Amniotic stem cell (primary cell): ENCODE measurements around the gene CCDC50.

Experiments
- DNase-seq: peaks from one replicate; lab custom pipeline; 2025; lab: John Stamatoyannopoulos, UW

The CCDC50 gene

DNA sequence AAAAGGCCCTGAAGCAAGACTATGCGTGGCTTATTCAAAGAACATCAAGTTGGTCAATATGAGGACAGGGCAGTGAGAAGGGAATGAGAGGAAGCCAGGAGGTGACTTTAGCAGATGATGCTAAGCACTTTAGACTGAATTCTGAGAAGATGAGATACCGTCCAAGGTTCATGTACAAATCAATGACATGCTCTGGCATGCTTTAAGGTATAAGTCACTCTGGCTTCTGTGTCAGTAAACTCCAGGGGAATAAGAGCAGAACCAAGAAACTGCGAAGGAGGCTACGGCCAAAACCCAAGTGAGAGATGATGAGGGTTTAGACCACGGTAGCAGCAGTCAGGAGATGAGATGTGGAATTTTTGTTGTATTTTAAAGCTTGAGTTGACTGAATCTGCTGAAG is 8.9 kb upstream of the CCDC50 start:
- no peak for DNase-seq

DNA sequence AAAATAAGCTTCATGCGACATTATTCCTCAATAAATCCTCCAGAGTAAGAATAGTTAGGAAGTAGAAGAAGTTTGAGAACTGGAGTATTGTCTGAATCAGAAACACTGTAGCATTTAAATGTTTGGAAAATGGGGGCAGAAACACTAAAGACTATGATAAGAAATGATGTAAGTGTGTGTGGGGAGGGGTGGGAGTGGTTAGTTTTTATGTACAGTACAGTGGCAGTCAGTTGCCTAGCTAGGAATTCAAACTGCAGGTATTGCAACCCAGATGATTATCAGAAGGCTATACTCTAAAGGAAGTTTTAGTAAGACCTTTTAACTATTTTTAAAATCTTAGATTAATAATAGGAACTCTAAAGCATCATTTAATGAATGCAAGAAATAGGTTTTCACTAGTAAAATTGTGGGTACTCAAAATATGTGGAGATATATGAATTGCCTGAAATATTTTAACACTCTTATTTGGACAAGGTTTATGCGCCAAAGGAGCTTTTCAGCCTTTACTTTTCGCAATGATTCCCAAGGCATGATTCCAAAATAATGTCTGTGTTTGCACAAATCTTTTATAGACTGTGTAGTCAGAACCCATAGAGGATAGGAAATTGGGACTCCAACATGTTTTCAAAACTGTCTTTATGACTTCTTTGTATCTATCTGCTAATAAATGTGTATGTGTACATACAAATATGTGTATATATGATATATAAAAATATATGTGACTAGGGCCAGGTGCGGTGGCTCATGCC is 8.0 kb upstream of the CCDC50 start:
- no peak for DNase-seq

DNA sequence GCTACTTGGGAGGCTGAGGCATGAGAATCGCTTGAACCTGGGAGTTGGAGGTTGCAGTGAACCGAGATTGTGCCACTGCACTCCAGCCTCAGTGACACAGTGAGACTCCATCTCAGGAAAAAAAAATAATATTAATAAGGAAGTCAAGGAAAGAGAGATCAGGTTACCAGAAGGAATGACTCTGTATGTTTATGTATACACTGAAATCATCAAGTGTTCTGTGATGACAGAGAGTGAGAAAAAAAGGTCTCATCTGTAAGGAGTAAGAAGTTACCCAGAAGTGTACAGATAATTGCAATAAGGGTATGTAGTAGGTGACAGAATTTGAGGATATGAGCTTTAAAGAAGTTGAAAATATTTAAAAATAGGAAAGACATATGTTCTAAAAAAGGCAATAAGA is 4.3 kb upstream of the CCDC50 start:
- no peak for DNase-seq

DNA sequence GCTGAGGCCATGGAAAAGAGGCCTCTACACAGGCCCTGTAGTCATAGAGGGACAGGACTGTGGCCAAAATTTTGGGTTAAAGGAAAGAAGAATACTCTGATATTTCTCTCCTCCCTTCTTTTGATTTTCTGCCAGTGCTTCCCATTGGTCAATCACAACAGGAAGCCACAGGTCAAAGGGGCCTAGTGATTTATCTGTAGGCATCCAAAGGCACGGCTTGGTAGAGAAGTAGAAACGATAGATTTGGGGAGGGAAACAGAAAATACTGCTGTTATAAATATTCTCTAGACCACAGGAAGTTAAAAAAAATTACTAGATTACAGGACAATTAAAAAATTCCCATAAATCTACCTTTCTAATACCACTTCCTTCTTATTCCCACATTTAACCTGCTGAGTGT is 1.7 kb upstream of the CCDC50 start:
- DNase-seq: no peak

DNA sequence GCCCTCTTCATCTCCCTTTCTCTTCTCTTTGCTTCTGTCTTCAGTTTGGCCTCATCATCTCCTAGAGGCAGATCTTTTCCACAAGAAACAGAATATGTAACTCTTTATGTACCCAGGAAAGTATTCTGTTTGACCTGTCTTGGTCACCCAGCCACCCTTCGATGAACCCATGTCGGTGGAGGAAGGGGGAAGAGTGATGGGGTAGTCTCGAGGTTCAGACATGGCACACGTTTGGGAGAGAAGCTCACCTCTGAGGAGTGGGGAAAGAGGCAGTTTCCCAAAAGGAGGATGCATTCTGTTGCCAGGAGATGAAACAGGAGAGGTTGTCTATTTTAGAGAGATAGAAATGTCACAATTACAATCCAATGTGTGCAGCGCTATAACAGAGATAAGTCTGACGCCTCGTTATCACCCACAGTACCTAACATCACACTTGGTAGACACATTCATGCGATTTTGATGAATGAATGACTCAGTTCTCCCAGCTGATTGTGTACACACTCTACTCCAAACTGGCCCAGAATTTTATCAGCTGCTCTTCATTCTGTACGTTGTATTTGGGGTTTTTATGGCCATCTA is 722 bp upstream of the CCDC50 start:
- no peak for DNase-seq

DNA sequence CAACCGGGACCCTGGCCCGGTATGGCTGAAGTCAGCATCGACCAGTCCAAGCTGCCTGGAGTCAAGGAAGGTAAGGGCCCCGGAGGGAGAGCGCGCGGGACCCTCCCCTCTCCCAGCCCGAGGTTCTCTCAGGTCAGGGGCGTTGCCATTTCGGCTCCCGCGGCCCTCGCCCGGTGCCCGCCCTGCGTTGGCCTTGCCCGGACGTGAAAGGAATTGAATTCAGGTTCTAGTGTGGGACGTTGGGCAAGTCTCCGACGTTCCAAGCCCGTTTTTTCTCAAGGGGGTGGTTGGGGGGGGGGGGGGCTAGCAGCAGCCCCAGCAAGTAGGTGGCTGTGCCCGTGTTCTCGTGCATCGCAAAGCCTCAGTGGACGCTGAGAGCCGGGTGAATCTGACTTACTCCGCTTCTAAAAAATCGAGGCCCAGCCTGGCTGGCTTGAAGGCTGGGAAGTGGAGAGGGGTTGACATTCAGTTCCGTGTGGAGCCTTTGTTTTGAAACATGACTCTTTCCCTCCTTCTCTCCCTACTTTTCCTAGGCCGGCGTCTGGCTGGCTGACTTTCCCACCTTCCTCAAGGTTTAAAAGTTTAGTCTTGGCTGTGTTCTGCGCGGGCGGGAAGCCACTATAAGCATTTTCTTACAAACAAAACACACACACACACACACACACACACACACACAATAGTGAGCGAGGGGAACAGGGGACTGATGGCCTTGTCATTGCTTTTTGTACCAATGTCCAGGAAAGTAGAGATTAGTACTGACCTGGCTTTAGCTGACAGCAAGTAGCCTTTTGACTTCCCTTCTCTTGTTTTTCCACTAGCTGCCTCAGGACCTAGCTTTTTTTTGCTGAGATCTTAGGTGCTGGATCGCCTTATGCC is 698 bp downstream of the CCDC50 start, which contains the start of gene UTS2B:
UTS2B (minus strand) TSS at position 873 of the 876 bp plus-strand sequence. CDS start 48,337 bp downstream, outside the sequence.
- DNase-seq: no peak

DNA sequence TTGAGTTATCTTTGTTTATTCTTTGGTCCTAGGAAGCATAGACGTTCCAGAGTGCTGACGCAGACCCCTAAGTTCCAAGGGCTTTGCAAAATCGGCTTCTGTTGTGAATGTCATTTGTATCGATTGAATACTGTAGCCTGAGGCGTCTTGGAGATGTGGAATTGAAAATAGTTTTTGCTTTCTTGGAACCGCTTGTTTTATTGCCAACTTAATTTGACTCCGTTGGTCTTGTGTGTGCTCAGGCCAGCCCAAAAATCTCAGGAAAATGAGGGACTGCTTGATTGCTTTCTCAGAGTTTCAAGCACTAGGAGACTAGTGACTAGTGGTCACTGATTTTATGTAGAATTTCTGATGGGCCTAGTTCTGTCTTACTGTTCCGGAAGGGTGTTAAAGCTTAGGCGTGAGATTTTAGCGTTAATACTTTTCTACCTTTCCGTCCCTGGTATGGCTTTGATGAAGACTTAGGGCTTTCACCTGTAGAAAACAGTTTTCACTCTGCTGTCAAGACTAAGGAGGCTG is 1.4 kb downstream of the CCDC50 start:
- peak; percentile 56 for DNase-seq

DNA sequence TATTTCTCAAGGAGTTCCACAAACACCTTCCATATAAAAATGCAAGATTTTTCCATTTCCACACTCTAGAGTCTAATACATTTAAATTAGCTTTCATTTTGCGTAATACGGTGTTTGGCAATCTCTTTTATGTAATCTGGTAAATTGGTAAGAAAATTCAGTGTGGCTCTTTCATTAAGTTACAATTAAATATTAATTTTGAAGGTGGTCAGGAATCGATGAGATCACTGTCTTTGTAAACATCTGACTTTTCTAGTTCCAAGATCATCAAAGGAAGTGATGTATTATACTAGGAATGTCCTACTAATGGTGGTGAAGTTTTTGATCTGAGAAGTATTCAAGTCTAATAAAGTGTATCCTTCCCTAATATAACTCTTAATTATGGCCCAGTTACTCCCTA is 2.2 kb downstream of the CCDC50 start:
- DNase-seq: no peak

DNA sequence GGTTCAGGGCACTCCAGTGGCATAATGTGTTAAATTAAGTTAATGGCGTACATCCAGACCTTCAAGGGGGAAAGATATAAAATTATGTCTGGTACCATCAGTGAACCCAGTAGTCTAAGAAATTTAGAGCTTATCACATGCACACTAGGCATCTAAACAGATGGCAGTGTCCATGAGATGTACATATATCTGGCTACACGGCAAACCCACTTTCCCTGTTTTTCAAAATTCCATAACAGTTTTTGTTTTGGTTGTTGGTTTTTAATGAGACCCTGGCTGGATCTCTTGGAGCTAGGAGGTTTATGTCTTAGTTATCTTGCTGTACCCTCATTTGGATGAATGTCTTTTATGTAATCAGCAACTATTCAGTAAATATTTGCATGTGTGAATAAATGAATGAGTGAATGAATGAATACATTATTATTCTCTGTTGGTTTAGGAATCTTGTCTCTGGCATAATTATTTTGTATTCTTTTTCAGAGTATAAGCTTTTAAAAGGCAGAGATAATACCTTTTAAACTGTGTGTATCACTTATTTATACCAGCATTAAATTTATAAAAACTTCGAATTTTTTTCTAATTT is 4.2 kb downstream of the CCDC50 start:
- no peak for DNase-seq

DNA sequence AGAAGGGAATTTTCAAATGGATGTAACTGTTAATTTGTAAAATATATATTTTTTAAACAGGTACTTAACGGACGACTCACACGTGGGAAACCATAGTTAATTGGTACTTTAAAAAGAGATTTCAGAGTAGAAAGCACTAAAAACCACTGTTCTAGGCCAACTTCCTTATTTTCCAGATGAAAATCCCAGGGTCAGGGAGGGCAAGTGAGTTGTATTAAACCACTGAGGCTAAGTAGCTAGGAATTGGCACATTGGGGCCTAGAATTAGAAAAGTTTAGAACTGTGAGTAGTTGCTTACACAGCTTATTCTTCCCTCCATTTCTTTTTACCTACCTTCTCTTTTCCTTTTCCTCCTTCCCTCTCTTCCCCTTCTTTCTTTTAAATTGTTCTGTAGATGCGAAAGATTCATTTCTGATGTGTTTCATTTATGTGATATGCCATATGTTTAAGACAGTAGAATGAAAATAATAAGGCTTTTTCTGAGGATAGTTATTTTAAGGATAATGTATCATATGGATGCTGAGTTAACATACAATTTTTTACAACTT is 5.2 kb downstream of the CCDC50 start:
- DNase-seq: no peak

DNA sequence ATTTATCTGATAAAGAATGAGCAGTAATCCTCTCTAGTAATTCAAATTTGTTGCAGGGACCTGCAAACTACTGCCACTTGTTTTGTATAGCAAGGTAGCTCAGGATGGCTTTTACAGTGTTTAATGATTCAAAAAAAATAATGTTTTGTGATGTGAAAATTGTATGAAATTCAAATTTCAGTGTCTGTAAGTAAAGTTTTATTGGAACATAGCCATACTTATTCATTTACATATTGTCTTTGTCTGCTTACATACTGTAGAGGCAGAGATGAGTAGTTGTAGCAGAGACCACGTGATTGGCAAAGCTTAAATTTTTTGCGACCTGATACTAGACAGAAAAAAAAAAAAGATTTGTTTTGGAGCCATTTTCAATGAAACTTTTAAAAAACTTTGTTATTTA is 7.6 kb downstream of the CCDC50 start:
- DNase-seq: no peak

DNA sequence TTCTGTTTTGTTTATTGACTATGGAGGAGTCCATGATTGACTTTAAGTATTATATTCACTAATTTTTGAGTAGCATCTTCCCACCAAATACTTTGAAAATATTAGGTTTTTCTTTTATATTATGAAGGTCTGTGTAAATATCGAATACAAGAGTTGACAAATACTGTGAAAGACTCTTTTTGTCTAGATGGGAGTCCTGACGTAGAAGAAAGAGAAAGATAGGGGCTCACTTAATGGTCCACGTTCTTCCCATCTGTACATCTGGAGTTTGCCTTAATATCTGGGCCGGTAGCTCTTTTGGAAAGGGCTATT is 8.9 kb downstream of the CCDC50 start:
- no peak for DNase-seq

DNA sequence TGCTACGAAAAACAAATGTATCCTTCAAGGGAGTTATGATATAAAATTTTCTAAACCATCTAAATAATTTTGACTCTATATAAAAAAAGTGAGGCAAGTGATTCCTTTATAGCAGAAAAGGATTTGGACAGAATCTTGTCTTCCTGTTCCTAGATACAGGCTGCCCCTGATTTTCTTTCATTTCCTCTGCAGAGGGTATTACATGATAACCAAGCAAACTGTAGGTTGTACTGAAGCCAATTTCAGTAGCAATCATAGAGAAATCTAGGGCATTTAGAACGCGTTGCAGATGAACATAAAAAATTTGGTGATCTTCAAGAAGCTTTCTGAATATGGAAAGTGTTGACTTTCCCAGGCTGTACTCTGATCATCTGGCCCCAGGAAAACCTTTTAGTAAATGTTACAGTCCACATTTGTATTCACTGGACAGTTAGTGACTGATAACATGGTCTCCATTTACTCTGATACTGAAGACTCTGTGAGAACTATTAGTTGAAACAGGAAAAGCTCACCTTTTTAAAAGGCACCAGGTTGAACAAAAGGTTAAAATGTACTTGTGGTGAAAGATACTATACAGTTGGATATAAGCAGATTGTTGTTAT is 10.2 kb downstream of the CCDC50 start:
- DNase-seq: no peak

DNA sequence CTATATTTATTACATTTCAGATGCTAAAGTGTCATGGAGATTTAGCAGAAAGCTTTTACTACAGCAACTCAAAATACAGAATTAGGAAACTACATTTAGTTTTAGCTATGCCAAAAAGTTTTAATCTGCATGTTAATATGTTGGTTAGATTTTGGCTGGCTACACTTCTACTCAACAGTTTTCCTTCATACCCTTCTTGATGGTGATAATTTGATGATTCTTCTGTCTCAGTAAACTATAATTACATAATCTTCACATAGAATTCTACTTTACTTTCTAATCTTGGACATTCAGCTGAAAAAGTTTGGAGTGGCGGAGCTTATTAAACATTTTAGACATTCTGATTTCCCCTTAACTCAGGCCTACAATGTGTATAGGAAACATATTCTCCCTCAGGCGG is 11.2 kb downstream of the CCDC50 start:
- DNase-seq: no peak

DNA sequence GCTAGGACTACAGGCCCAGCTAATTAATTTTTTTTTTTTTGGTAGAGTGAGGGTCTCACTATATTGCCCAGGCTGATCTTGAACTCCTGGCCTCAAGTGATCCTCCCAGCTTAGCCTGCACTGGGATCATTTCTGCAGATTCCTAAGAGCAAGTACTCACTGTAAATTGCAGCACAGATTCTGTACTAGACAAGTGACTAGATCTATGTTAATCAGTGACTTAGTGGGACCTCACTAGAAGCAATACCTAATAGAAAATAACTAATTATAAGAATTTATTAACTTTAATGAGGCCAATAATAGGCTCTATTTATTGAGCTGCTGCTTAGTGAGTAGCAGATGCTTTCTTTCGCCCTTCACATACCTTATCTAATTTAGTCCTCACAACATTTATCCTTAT is 11.8 kb downstream of the CCDC50 start:
- DNase-seq: no peak

DNA sequence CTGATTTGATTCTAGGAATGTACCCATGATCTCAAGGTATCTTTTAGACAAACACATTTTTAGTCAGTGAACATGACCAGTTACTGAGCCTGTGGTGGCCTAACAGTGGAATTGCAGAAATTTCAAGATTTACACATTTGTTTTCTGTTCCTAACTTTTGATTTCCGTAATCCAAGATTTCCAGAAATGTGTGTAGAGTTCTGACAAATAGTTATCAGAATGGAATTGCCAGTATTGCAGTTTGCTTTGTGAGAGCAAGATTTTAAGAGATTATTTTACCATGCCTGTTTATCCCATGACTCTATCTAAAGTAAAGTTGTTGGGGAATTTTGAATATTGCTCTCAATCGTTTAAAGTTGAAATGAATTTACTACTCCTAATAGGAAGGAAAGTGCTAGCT is 12.8 kb downstream of the CCDC50 start:
- DNase-seq: no peak

DNA sequence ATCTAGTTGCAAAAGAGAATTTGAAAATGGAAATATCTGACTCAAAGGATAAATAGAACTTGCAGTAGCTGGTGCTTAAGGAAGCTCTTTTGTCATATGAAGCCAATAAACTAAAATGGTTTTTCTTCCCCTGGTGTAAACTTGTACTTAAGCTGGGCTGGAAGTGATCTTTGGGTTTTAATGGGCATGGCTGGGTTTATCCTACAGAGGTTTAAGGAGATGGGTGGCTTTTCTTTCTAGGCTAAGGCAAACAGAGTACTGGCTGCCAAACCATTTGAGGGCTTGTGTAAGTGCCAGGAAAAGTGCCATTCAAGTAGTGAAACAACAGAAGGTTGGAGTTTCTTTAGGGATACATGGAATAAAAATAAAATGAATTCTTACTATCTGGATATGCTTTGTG is 13.2 kb downstream of the CCDC50 start:
- no peak for DNase-seq

DNA sequence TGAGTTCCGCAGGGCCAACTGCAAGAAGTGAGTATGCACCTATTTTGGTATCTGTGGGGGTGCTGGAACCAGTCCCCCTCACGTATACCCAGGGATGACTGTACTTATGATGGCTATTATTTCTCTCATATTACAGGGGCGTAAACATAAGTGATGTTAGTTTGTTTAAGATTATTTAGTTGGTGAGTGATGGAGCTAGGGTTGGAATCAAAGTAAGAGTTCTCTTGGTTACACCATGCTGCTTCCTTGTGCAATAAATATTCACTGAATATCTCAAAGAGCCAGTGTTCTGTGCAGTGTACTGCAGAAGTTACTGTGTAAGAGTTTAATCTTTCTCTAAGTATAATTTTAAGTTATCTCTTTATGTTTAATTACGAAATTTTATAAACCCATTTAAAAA is 13.9 kb downstream of the CCDC50 start:
- DNase-seq: no peak

DNA sequence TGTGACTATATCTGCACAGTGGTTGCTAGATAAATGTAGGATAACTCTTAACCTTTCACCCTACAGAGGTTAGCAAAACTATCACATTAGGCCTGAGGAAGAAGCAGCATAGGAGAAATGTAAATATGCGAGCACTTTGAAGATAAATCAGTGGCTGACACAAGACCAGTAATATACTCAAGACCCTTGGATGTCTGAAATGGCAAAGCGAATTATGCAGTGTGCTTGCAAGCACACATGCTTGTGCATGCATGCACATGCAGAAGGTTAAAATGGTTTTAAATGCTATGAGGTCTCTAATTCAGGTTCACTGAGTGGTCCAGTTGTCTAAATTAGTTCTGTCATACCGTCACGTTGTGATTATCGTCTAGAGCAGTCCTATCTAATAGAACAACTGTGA is 14.7 kb downstream of the CCDC50 start:
- DNase-seq: no peak

DNA sequence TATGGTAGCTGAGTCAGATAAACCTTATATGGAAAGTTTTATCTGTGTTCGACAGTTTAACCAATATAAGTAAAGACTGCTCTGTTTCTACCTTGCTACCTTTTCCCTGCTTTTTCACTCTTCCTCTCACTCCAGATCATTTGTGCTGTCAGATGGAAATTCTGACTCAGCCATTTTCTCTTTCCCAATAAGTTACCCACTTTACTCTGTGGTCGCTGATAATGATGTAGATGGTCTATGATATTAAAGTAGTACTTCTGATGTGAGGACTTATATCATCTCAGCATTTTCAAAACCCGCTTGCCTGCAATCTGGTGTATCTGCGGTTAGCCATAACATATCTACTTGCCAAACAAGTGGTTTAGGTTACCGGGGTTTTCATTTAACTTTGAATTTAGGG is 16.1 kb downstream of the CCDC50 start:
- no peak for DNase-seq

DNA sequence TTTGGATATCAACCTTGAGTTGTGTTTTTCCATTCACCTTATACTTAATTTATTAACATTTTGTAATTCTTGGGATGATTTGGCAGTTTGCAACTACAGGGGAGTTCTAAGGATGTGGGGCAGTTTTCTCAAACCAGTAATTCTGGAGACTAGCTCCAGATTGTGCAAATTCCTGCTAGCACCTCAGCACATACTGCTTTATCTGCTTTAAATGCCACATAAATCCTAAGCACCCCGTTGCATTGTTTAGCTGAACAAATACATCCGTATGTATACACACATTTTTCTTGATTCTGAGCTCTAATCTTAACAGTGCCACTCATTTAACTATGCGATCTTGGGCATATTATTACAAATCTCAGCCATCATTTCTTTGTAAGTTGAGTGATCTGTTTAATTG is 18.0 kb downstream of the CCDC50 start:
- DNase-seq: no peak

DNA sequence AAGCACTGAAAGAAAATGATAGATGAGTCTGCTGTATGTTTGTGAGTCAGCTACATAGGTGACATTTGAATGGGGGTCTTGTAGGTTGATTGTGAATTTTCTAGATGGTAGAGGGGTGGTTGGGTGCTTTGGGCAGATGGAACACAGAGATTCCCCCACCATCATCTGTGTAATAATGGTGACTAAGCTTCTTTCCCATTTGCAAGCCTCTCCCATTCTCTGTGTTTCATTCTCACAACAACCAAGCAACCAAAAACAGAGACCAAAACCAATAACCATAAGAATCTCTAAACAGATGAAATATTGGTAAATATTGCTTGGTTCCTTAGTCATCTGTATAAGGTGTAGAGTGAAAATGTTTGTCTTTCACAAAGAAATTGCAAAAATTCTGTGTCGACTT is 18.9 kb downstream of the CCDC50 start:
- no peak for DNase-seq
